HL-60 (cell line): ENCODE results near the gene ARHGEF1.

Source experiments
- DNase-seq, 2 experiments: peaks; one replicate each; pipeline ENCODE4 v3.0.0-alpha.2; 2010 to 2020; ENCODE audit warnings: low read depth in 1 of 2, low spot score in 1 of 2
- H3K27ac ChIP-seq: fragments of 250-450 bp; sonication (Bioruptor Pico); replicated peaks from 2 replicates; pipeline ENCODE4 v1.5.1; 2020; ENCODE audit warnings: mild to moderate bottlenecking, moderate library complexity
- H3K27me3 ChIP-seq: fragments of 250-450 bp; sonication (Bioruptor Pico); 2 replicates; pipeline ENCODE4 v1.5.1; 2021; ENCODE audit warnings: mild to moderate bottlenecking, moderate library complexity; ENCODE audit not compliant: insufficient read depth, poor library complexity, severe bottlenecking
- H3K4me3 ChIP-seq: replicated peaks from 2 replicates; pipeline ENCODE4 v1.5.1; 2011; ENCODE audit warnings: mild to moderate bottlenecking, control low read depth, low read length; ENCODE audit not compliant: insufficient read depth
- CTCF ChIP-seq: IDR thresholded peaks from one replicate; pipeline ENCODE4 v1.5.1; 2011; ENCODE audit warnings: low read length, control low read depth, inconsistent platforms; ENCODE audit not compliant: insufficient read depth
- GABPA ChIP-seq: IDR thresholded peaks from 2 replicates; pipeline ENCODE4 v1.6.1; 2012; ENCODE audit warnings: low read depth
- POLR2AphosphoS5 ChIP-seq: IDR thresholded peaks from 2 replicates; pipeline ENCODE4 v1.6.1; 2012; ENCODE audit warnings: low read depth
- REST ChIP-seq: IDR thresholded peaks from 2 replicates; pipeline ENCODE4 v1.6.1; 2012; ENCODE audit warnings: low read depth; ENCODE audit not compliant: insufficient replicate concordance
- SPI1 ChIP-seq: IDR thresholded peaks from 2 replicates; pipeline ENCODE4 v1.6.1; 2012; ENCODE audit warnings: low read depth, mild to moderate bottlenecking, borderline replicate concordance

ARHGEF1 gene

GRCh38 chr19:41905273-41906002, 22.5 kb downstream of the ARHGEF1 start:
- no peak overlapping the region for H3K4me3 ChIP-seq
- no peaks in the 10 kb centered on the region for H3K27me3 ChIP-seq
- DNase-seq: no peak
- H3K27ac ChIP-seq: no peak overlapping the region
- TF ChIP-seq CTCF (no peak), SPI1 (no peak), GABPA (no peak), POLR2AphosphoS5 (no peak; the same call in 1 of the 2 replicates), REST (no peak)

- DNase-seq: no peak
- TF ChIP-seq GABPA (no peak), CTCF (no peak), REST (no peak), SPI1 (no peak), POLR2AphosphoS5 (no peak)
- no peak overlapping the region for H3K27ac ChIP-seq
Measured at GRCh38 chr19:41906271-41906670, 23.3 kb downstream of the ARHGEF1 start.

GRCh38 chr19:41906916-41907680, 24.1 kb downstream of the ARHGEF1 start:
- no peak for TF ChIP-seq REST
- no peak for TF ChIP-seq CTCF
- no peak for TF ChIP-seq SPI1
- TF ChIP-seq GABPA: no peak
- 0 out of 2 replicates have a peak, but pooled peaks have one; percentile 20 for TF ChIP-seq POLR2AphosphoS5
- no peak overlapping the region for H3K4me3 ChIP-seq
- no peak overlapping the region for H3K27ac ChIP-seq
- DNase-seq: no peak
- H3K27me3 ChIP-seq: peaks cover 11% of the 10 kb centered on the region

More at GRCh38 chr19:41906271-41906670, 23.3 kb downstream of the ARHGEF1 start:
- Histone ChIP-seq H3K27me3 (peaks cover 3% of the 10 kb centered on the region), H3K4me3 (no peak overlapping the region)
